Sciatic nerve (tissue), 2 donors: Measurements from ENCODE around the gene ARNT2. TPM values are rescaled to one million over a fixed set of nuclear protein-coding genes. Genes with fewer than 3 reads are reported as not detected.

Experiments
- ATAC-seq: fragments of 200-7000 bp; cut with Tn5 transposase; one replicate; pipeline ENCODE4 v1.9.1; 2020; ENCODE audit warnings: mild to moderate bottlenecking, moderate library complexity
- DNase-seq: peaks from one replicate; pipeline ENCODE4 v3.0.0-alpha.2; 2020; ENCODE audit warnings: low spot score
- intact Hi-C: fragments of 100-400 bp; cut with DNase I; formaldehyde crosslinking; loops from one replicate; pipeline ENCODE4 v1.14.2; 2022
- total RNA-seq: library from RNA; stranded (reverse); fragmentation: NEBNext Ultra II Directional; extraction: Animal tissue kit (Norgen Biotek cat#: 25700); gene quantifications from one replicate; pipeline ENCODE4 v1.2.1, GENCODE V29; 2021
- donor health status: DM: no; HTN: no; CAD: no.
- donor health status: DM: no; HTN: no; CAD: no.

Gene ARNT2
- total RNA-seq, 1 donor from 2014 or later = 16.6 TPM

GRCh38 chr15:80577552-80578205 is 173.5 kb downstream of the ARNT2 start:
- ATAC-seq (no peak), DNase-seq (no peak)
- intact Hi-C loops = no loop called here

- DNase-seq (no peak), ATAC-seq (no peak)
- intact Hi-C loops = no loop called here
Measured at GRCh38 chr15:80578206-80578595, 174.0 kb downstream of the ARNT2 start.

- no peak for ATAC-seq
- intact Hi-C loops = no loop called here
Measured at GRCh38 chr15:80578871-80579270, 174.7 kb downstream of the ARNT2 start.

GRCh38 chr15:80579611-80580010 is 175.4 kb downstream of the ARNT2 start:
- ATAC-seq = no peak
- intact Hi-C loops = no loop called here
- no peak for DNase-seq

More at GRCh38 chr15:80578871-80579270, 174.7 kb downstream of the ARNT2 start:
- no peak for DNase-seq

GRCh38 chr15:80580106-80580505 is 175.9 kb downstream of the ARNT2 start:
- DNase-seq (no peak), ATAC-seq (no peak)
- intact Hi-C loops = no loop called here

GRCh38 chr15:80580536-80581260 is 176.5 kb downstream of the ARNT2 start:
- no peak for ATAC-seq
- DNase-seq = no peak
- intact Hi-C loops = no loop called here

- ATAC-seq = no peak
- intact Hi-C loops = no loop called here
Measured at GRCh38 chr15:80581976-80582375, 177.8 kb downstream of the ARNT2 start.

GRCh38 chr15:80582816-80583423 is 178.7 kb downstream of the ARNT2 start:
- no peak for DNase-seq

More at GRCh38 chr15:80581976-80582375, 177.8 kb downstream of the ARNT2 start:
- DNase-seq = no peak

GRCh38 chr15:80584561-80584964 is 180.4 kb downstream of the ARNT2 start:
- no peak for ATAC-seq
- no peak for DNase-seq
- intact Hi-C loops = no loop called here

More at GRCh38 chr15:80582816-80583423, 178.7 kb downstream of the ARNT2 start:
- no peak for ATAC-seq
- intact Hi-C loops = no loop called here

GRCh38 chr15:80584973-80585525 is 180.9 kb downstream of the ARNT2 start:
- DNase-seq (no peak), ATAC-seq (no peak)
- intact Hi-C loops = no loop called here

- intact Hi-C loops = no loop called here
- ATAC-seq = no peak
Measured at GRCh38 chr15:80585544-80586018, 181.4 kb downstream of the ARNT2 start.

GRCh38 chr15:80586161-80586560 is 182.0 kb downstream of the ARNT2 start:
- intact Hi-C loops = no loop called here
- ATAC-seq (no peak), DNase-seq (no peak)

More at GRCh38 chr15:80585544-80586018, 181.4 kb downstream of the ARNT2 start:
- no peak for DNase-seq

- intact Hi-C loops = no loop called here
- no peak for ATAC-seq
Measured at GRCh38 chr15:80587007-80587406, 182.8 kb downstream of the ARNT2 start.

GRCh38 chr15:80587816-80588456 is 183.8 kb downstream of the ARNT2 start:
- ATAC-seq (no peak), DNase-seq (no peak)
- intact Hi-C loops = no loop called here

More at GRCh38 chr15:80587007-80587406, 182.8 kb downstream of the ARNT2 start:
- no peak for DNase-seq

GRCh38 chr15:80588801-80589200 is 184.6 kb downstream of the ARNT2 start:
- ATAC-seq = no peak
- no peak for DNase-seq
- intact Hi-C loops = no loop called here

GRCh38 chr15:80590761-80591355 is 186.7 kb downstream of the ARNT2 start:
- DNase-seq (no peak), ATAC-seq (no peak)
- intact Hi-C loops = no loop called here

- ATAC-seq (no peak), DNase-seq (no peak)
- intact Hi-C loops = no loop called here
Measured at GRCh38 chr15:80591471-80591870, 187.3 kb downstream of the ARNT2 start.

GRCh38 chr15:80591938-80592825 is 188.0 kb downstream of the ARNT2 start:
- ATAC-seq = no peak
- intact Hi-C loops = no loop called here
- no peak for DNase-seq
